ENCODE data around the gene MOGAT2.

DNA sequence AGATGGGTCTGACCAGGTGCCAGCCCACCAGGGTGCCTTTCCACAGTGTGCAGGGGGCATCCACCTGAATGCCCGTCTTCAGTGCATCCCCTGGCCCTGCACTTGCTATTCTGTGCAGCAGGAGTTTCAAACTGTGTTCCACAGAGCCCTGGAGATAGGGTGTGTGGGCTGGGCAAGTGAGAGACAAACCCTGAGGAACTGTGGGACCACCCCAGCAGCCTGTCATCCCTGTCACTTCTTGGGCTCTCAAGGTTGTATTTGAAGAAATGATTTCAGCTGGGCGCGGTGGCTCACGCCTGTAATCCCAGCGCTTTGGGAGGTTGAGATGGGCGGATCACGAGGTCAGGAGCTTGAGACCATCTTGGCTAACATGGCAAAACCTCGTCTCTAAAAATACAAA, 44.5 kb downstream of the MOGAT2 start:
- TF ChIP-seq, protein P1, sequence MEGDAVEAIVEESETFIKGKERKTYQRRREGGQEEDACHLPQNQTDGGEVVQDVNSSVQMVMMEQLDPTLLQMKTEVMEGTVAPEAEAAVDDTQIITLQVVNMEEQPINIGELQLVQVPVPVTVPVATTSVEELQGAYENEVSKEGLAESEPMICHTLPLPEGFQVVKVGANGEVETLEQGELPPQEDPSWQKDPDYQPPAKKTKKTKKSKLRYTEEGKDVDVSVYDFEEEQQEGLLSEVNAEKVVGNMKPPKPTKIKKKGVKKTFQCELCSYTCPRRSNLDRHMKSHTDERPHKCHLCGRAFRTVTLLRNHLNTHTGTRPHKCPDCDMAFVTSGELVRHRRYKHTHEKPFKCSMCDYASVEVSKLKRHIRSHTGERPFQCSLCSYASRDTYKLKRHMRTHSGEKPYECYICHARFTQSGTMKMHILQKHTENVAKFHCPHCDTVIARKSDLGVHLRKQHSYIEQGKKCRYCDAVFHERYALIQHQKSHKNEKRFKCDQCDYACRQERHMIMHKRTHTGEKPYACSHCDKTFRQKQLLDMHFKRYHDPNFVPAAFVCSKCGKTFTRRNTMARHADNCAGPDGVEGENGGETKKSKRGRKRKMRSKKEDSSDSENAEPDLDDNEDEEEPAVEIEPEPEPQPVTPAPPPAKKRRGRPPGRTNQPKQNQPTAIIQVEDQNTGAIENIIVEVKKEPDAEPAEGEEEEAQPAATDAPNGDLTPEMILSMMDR (IDR thresholded peaks at IDR 0.05; ENCODE audit: insufficient read depth, low read length): no peak
- TF ChIP-seq POLR2AphosphoS5 (IDR thresholded peaks at IDR 0.05; ENCODE audit: low read depth) (no peak), SPI1 (IDR thresholded peaks at IDR 0.05; ENCODE audit: borderline replicate concordance, low read depth) (no peak)
- TF ChIP-seq, protein P2, sequence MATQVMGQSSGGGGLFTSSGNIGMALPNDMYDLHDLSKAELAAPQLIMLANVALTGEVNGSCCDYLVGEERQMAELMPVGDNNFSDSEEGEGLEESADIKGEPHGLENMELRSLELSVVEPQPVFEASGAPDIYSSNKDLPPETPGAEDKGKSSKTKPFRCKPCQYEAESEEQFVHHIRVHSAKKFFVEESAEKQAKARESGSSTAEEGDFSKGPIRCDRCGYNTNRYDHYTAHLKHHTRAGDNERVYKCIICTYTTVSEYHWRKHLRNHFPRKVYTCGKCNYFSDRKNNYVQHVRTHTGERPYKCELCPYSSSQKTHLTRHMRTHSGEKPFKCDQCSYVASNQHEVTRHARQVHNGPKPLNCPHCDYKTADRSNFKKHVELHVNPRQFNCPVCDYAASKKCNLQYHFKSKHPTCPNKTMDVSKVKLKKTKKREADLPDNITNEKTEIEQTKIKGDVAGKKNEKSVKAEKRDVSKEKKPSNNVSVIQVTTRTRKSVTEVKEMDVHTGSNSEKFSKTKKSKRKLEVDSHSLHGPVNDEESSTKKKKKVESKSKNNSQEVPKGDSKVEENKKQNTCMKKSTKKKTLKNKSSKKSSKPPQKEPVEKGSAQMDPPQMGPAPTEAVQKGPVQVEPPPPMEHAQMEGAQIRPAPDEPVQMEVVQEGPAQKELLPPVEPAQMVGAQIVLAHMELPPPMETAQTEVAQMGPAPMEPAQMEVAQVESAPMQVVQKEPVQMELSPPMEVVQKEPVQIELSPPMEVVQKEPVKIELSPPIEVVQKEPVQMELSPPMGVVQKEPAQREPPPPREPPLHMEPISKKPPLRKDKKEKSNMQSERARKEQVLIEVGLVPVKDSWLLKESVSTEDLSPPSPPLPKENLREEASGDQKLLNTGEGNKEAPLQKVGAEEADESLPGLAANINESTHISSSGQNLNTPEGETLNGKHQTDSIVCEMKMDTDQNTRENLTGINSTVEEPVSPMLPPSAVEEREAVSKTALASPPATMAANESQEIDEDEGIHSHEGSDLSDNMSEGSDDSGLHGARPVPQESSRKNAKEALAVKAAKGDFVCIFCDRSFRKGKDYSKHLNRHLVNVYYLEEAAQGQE (IDR thresholded peaks at IDR 0.05; ENCODE audit: insufficient replicate concordance, low read depth): no peak
